Liver (tissue), 9 donors: ENCODE measurements around the gene LIM2. TPM values are rescaled to one million over a fixed set of nuclear protein-coding genes. Genes with fewer than 3 reads are reported as not detected.

Source experiments
- DNase-seq: peaks from one replicate; pipeline ENCODE4 v3.0.0-alpha.2; 2017; ENCODE audit warnings: low spot score
- H3K27ac ChIP-seq, 2 donors: one replicate each; pipeline ENCODE4 v1.7.0; 2013; ENCODE audit warnings: inconsistent platforms in 2 of 2, low read length in 2 of 2, control low read depth in 1 of 2, low read depth in 1 of 2, mild to moderate bottlenecking in 1 of 2
- H3K27me3 ChIP-seq, 4 donors: one replicate each; pipeline versions ENCODE4 v1.6.1 to v1.7.0; 2013; ENCODE audit warnings: low read length in 3 of 4, inconsistent platforms in 1 of 4, mild to moderate bottlenecking in 1 of 4, moderate library complexity in 1 of 4; ENCODE audit not compliant: control insufficient read depth in 4 of 4, insufficient read depth in 4 of 4
- H3K36me3 ChIP-seq, 4 donors: one replicate each; pipeline versions ENCODE4 v1.6.1 to v1.7.0; 2013; ENCODE audit warnings: low read length in 3 of 4, mild to moderate bottlenecking in 3 of 4, low read depth in 1 of 4, moderate library complexity in 1 of 4; ENCODE audit not compliant: control insufficient read depth in 4 of 4, insufficient read depth in 3 of 4
- H3K4me1 ChIP-seq, 4 donors: one replicate each; pipeline versions ENCODE4 v1.6.1 to v1.7.0; 2013; ENCODE audit warnings: low read length in 3 of 4, mild to moderate bottlenecking in 3 of 4, moderate library complexity in 1 of 4; ENCODE audit not compliant: control insufficient read depth in 4 of 4, insufficient read depth in 4 of 4
- H3K4me3 ChIP-seq, 3 donors: one replicate each; pipeline versions ENCODE4 v1.6.1 to v1.7.0; 2013; ENCODE audit warnings: low read length in 3 of 3, control low read depth in 1 of 3, low read depth in 1 of 3, mild to moderate bottlenecking in 1 of 3
- H3K9ac ChIP-seq, 2 donors: one replicate each; pipeline ENCODE4 v1.7.0; 2013; ENCODE audit warnings: low read length in 2 of 2, mild to moderate bottlenecking in 2 of 2, moderate library complexity in 2 of 2, control low read depth in 1 of 2, low read depth in 1 of 2
- H3K9me3 ChIP-seq, 4 donors: one replicate each; pipeline versions ENCODE4 v1.6.1 to v1.7.0; 2013; ENCODE audit warnings: low read length in 3 of 4; ENCODE audit not compliant: control insufficient read depth in 4 of 4
- EGR1 ChIP-seq, 2 donors: IDR thresholded peaks; 2 replicates each; pipeline ENCODE4 v1.6.1; 2016 to 2018; ENCODE audit warnings: antibody characterized with exemption in 2 of 2, low read depth in 2 of 2
- FOXA1 ChIP-seq: IDR thresholded peaks from 2 replicates; pipeline ENCODE4 v1.6.1; 2016; ENCODE audit warnings: antibody characterized with exemption
- FOXA2 ChIP-seq: IDR thresholded peaks from 2 replicates; pipeline ENCODE4 v1.6.1; 2016; ENCODE audit warnings: antibody characterized with exemption
- GABPA ChIP-seq, 2 donors: IDR thresholded peaks in 1 of 2; conservative IDR thresholded peaks in 1 of 2; 2 replicates each; pipeline ENCODE4 v1.6.1; 2016; ENCODE audit warnings: antibody characterized with exemption in 2 of 2, mild to moderate bottlenecking in 1 of 2, moderate library complexity in 1 of 2
- HNF4G ChIP-seq: IDR thresholded peaks from 2 replicates; pipeline ENCODE4 v1.6.1; 2016; ENCODE audit warnings: antibody characterized with exemption
- JUND ChIP-seq, 2 donors: IDR thresholded peaks; 2 replicates each; pipeline ENCODE4 v1.6.1; 2016; ENCODE audit warnings: antibody characterized with exemption in 2 of 2
- RAD21 ChIP-seq, 2 donors: IDR thresholded peaks; 2 replicates each; pipeline ENCODE4 v1.6.1; 2016; ENCODE audit warnings: antibody characterized with exemption in 2 of 2, mild to moderate bottlenecking in 2 of 2
- REST ChIP-seq: IDR thresholded peaks from 2 replicates; pipeline ENCODE4 v1.6.1; 2016; ENCODE audit warnings: antibody characterized with exemption, mild to moderate bottlenecking
- RXRA ChIP-seq, 2 donors: IDR thresholded peaks; 2 replicates each; pipeline ENCODE4 v1.6.1; 2017 to 2018; ENCODE audit warnings: antibody characterized with exemption in 2 of 2, mild to moderate bottlenecking in 1 of 2
- SP1 ChIP-seq: IDR thresholded peaks from 2 replicates; pipeline ENCODE4 v1.6.1; 2018; ENCODE audit warnings: antibody characterized with exemption, mild to moderate bottlenecking
- TAF1 ChIP-seq: conservative IDR thresholded peaks from 2 replicates; pipeline ENCODE4 v1.6.1; 2016; ENCODE audit warnings: antibody characterized with exemption, mild to moderate bottlenecking
- YY1 ChIP-seq: IDR thresholded peaks from 2 replicates; pipeline ENCODE4 v1.6.1; 2016; ENCODE audit warnings: antibody characterized with exemption, mild to moderate bottlenecking
- WGBS: extraction: QIAGEN DNeasy Blood & Tissue Kit; methylation state at CpG from one replicate; pipeline ENCODE4 v1.1.7; 2013; 5-methylcytosine and 5-hydroxymethylcytosine counted together
- polyA plus RNA-seq, 2 donors: library from polyadenylated mRNA; stranded (reverse) in 1 of 2; unstranded in 1 of 2; fragments of 200-250 nt in 1 of 2; fragments of >200 nt in 1 of 2; fragmentation: Nextera tagmentation in 1 of 2; extraction: Ambion mirVana in 1 of 2; gene quantifications; one replicate each; pipeline versions ENCODE4 v1.2.1 to v1.2.3, GENCODE V29; 2013 to 2015
- total RNA-seq, 2 donors: library from RNA; depleted of rRNA; stranded (reverse); fragments of >200 nt; gene quantifications; one replicate each; pipeline ENCODE4 v1.2.3, GENCODE V29; 2014
- TF ChIP-seq, protein P1 (sequence below): IDR thresholded peaks from 2 replicates; pipeline ENCODE4 v1.6.1; 2016; ENCODE audit warnings: antibody characterized with exemption
- TF ChIP-seq, protein P2 (sequence below): fragments of 150-350 bp; IDR thresholded peaks from 2 replicates; pipeline ENCODE4 v1.5.1; 2017; ENCODE audit warnings: improper control_type of control experiment, low read depth, low read length; ENCODE audit not compliant: missing input control
- TF ChIP-seq, protein P3 (sequence below): IDR thresholded peaks from 2 replicates; pipeline ENCODE4 v1.6.1; 2016; ENCODE audit warnings: antibody characterized with exemption
- donor health status: healthy.
- donor health status: healthy.
- donor health status: healthy.
- donor health status: healthy.
- donor health status: healthy.

The LIM2 gene
- total and polyA plus RNA-seq, 4 donors, result not detected

DNA sequence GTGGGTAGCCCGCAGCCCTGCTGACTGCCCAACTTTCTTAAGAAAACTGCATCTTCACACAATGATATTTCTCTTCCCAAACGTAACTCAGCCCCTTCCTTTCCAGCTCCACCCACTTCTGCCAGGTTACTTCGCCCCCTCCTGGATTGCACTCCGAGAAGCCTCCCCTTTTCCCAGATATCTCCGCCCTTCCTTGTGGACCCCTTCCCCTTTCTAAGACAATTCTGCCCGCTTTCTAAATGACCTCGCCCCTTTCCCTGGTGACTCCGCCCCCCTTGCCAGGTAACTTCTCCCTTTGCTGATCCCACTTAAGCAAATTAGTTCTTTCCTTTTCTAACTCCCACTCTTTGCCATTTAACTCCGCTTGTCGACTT lies 48.5 kb downstream of the LIM2 start:
- H3K4me1 ChIP-seq, result peaks cover 7 to 17% (median 13%) of the 10 kb centered on the region in 4 donors
- no peak overlapping the region for H3K9ac ChIP-seq

GRCh38 chr19:51338563-51339312 lies 49.0 kb downstream of the LIM2 start:
- Histone ChIP-seq H3K36me3 (no peaks in the 10 kb centered on the region), H3K27me3 (no peaks in the 10 kb centered on the region), H3K4me3 (peak overlapping the region; percentile 60 to 78 (median 66)), H3K9me3 (no peaks in the 10 kb centered on the region), H3K4me1 (peaks cover 7 to 17% (median 13%) of the 10 kb centered on the region in 4 donors), H3K27ac (peak overlapping the region; percentile 3 to 52), H3K9ac (no peak overlapping the region)
- DNase-seq, result peak; percentile 84
- TF ChIP-seq, protein P1, sequence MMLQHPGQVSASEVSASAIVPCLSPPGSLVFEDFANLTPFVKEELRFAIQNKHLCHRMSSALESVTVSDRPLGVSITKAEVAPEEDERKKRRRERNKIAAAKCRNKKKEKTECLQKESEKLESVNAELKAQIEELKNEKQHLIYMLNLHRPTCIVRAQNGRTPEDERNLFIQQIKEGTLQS, result no peak
- peak; percentile 26 for TF ChIP-seq YY1
- no peak for TF ChIP-seq TAF1
- no peak for TF ChIP-seq SP1
- TF ChIP-seq RXRA (IDR thresholded peaks at IDR 0.05), result no peak
- TF ChIP-seq RAD21 (IDR thresholded peaks at IDR 0.05), result peak; percentile 86 to 90
- peak; percentile 29 for TF ChIP-seq REST
- no peak for TF ChIP-seq FOXA2
- TF ChIP-seq JUND (IDR thresholded peaks at IDR 0.05), result no peak
- TF ChIP-seq, protein P2, sequence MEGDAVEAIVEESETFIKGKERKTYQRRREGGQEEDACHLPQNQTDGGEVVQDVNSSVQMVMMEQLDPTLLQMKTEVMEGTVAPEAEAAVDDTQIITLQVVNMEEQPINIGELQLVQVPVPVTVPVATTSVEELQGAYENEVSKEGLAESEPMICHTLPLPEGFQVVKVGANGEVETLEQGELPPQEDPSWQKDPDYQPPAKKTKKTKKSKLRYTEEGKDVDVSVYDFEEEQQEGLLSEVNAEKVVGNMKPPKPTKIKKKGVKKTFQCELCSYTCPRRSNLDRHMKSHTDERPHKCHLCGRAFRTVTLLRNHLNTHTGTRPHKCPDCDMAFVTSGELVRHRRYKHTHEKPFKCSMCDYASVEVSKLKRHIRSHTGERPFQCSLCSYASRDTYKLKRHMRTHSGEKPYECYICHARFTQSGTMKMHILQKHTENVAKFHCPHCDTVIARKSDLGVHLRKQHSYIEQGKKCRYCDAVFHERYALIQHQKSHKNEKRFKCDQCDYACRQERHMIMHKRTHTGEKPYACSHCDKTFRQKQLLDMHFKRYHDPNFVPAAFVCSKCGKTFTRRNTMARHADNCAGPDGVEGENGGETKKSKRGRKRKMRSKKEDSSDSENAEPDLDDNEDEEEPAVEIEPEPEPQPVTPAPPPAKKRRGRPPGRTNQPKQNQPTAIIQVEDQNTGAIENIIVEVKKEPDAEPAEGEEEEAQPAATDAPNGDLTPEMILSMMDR, result peak; percentile 70
- no peak for TF ChIP-seq EGR1 (IDR thresholded peaks at IDR 0.05; ENCODE audit: low read depth in 2 of 2)
- TF ChIP-seq, protein P3, sequence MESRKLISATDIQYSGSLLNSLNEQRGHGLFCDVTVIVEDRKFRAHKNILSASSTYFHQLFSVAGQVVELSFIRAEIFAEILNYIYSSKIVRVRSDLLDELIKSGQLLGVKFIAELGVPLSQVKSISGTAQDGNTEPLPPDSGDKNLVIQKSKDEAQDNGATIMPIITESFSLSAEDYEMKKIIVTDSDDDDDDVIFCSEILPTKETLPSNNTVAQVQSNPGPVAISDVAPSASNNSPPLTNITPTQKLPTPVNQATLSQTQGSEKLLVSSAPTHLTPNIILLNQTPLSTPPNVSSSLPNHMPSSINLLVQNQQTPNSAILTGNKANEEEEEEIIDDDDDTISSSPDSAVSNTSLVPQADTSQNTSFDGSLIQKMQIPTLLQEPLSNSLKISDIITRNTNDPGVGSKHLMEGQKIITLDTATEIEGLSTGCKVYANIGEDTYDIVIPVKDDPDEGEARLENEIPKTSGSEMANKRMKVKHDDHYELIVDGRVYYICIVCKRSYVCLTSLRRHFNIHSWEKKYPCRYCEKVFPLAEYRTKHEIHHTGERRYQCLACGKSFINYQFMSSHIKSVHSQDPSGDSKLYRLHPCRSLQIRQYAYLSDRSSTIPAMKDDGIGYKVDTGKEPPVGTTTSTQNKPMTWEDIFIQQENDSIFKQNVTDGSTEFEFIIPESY, result no peak
- no peak for TF ChIP-seq GABPA (IDR thresholded peaks at IDR 0.05 in 1 of 2, conservative IDR thresholded peaks at IDR 0.05 in 1 of 2)
- TF ChIP-seq HNF4G, result no peak
- WGBS, result 5% methylated on average over 43 of the region's 43 CpGs

More for the DNA sequence above, 48.5 kb downstream of the LIM2 start:
- H3K4me3 ChIP-seq, result peak overlapping the region; percentile 60 to 78 (median 66)
- peak overlapping the region; percentile 3 to 52 for H3K27ac ChIP-seq
- 2% methylated on average over 10 of the region's 10 CpGs for WGBS
- H3K27me3 ChIP-seq, result no peaks in the 10 kb centered on the region
- H3K9me3 ChIP-seq, result no peaks in the 10 kb centered on the region
- no peaks in the 10 kb centered on the region for H3K36me3 ChIP-seq
- no peak for DNase-seq
- TF ChIP-seq TAF1, result no peak
- no peak for TF ChIP-seq FOXA1
- TF ChIP-seq RAD21 (IDR thresholded peaks at IDR 0.05), result no peak
- TF ChIP-seq RXRA (IDR thresholded peaks at IDR 0.05), result no peak
- TF ChIP-seq, protein P3, result no peak
- no peak for TF ChIP-seq FOXA2
- no peak for TF ChIP-seq YY1
- TF ChIP-seq GABPA (IDR thresholded peaks at IDR 0.05 in 1 of 2, conservative IDR thresholded peaks at IDR 0.05 in 1 of 2), result no peak
